GM12878 (cell line): ENCODE measurements around the gene TESK2. TPM values are rescaled to one million over a fixed set of nuclear protein-coding genes. Genes with fewer than 3 reads are reported as not detected.

ENCODE experiments used
- ATAC-seq: fragments of 200-7000 bp; cut with Tn5 transposase; 3 replicates; pipeline ENCODE4 v1.9.1; 2020; ENCODE audit warnings: mild to moderate bottlenecking, moderate library complexity
- BruUV-seq: library from RNA; stranded (reverse); fragments of 400-500 nt; replicated peaks from 2 replicates; lab custom pipeline; 2021; lab: Mats Ljungman, UMichigan
- CTCF ChIA-PET: fragments of 300-600 bp; sonication (Branson Sonifier 250); formaldehyde crosslinking; extraction: SDS; loops from one replicate; lab custom pipeline; 2021; ENCODE audit warnings: inconsistent platforms; lab: Yijun Ruan, JAX
- POLR2A ChIA-PET: fragments of 350-600 bp; formaldehyde crosslinking; extraction: SDS; loops from one replicate; lab custom pipeline; 2021; ENCODE audit warnings: inconsistent platforms; lab: Charles Lee
- RAD21 ChIA-PET: fragments of 300-600 bp; sonication (Branson Sonifier 250); formaldehyde crosslinking; loops from one replicate; lab custom pipeline; 2023; ENCODE audit warnings: antibody characterized with exemption; ENCODE audit not compliant: unreplicated experiment; lab: Charles Lee
- SMC1A ChIA-PET: fragments of 300-600 bp; sonication (Branson Sonifier 250); formaldehyde crosslinking; loops from one replicate; lab custom pipeline; 2023; ENCODE audit not compliant: unreplicated experiment, uncharacterized antibody; lab: Charles Lee
- DNase-seq: peaks from one replicate; pipeline ENCODE4 v3.0.0-alpha.2; 2011; ENCODE audit warnings: low read depth, low spot score
- FAIRE-seq: peaks from 3 replicates; lab custom pipeline; 2011; peaks lifted over from hg19 to GRCh38; lab: Jason Lieb, UNC
- H2AFZ ChIP-seq: 2 replicates; pipeline ENCODE4 v1.6.0; 2011; ENCODE audit warnings: low read depth, low read length, control low read depth; ENCODE audit not compliant: control insufficient read depth
- H3K27ac ChIP-seq: 2 replicates; pipeline ENCODE4 v1.5.1; 2011; ENCODE audit warnings: control low read depth; ENCODE audit not compliant: control insufficient read depth, insufficient read depth
- H3K27me3 ChIP-seq, 2 experiments: replicated peaks in 1 of 2; 2 replicates each; pipeline versions ENCODE4 v1.6.0 to v1.6.1; 2011; ENCODE audit warnings: low read length in 1 of 2; ENCODE audit not compliant: control insufficient read depth in 2 of 2, insufficient read depth in 2 of 2
- H3K36me3 ChIP-seq, 2 experiments: 2 replicates each; pipeline ENCODE4 v1.5.1; 2011; ENCODE audit warnings: low read length in 1 of 2; ENCODE audit not compliant: control insufficient read depth in 2 of 2, insufficient read depth in 2 of 2
- H3K4me1 ChIP-seq: 2 replicates; pipeline ENCODE4 v1.6.1; 2011; ENCODE audit warnings: mild to moderate bottlenecking, low read length, moderate library complexity, mixed read lengths; ENCODE audit not compliant: control insufficient read depth, insufficient read depth
- H3K4me2 ChIP-seq: 2 replicates; pipeline ENCODE4 v1.6.0; 2011; ENCODE audit warnings: control low read depth; ENCODE audit not compliant: control insufficient read depth, insufficient read depth
- H3K4me3 ChIP-seq: fragments of 200-600 bp; sonication (generic); 2 replicates; pipeline ENCODE4 v1.5.1; 2016
- H3K79me2 ChIP-seq: 2 replicates; pipeline ENCODE4 v1.6.0; 2011; ENCODE audit warnings: low read length; ENCODE audit not compliant: control insufficient read depth, insufficient read depth
- H3K9ac ChIP-seq: 2 replicates; pipeline ENCODE4 v1.8.0; 2011; ENCODE audit warnings: low read length, control low read depth, mixed read lengths; ENCODE audit not compliant: control insufficient read depth, insufficient read depth
- H3K9me3 ChIP-seq: replicated peaks from 3 replicates; pipeline ENCODE4 v1.5.1; 2011; ENCODE audit warnings: mild to moderate bottlenecking, low read length; ENCODE audit not compliant: control insufficient read depth, insufficient read depth
- H4K20me1 ChIP-seq: 2 replicates; pipeline ENCODE4 v1.6.0; 2011; ENCODE audit not compliant: control insufficient read depth, insufficient read depth
- BCL11A ChIP-seq: IDR thresholded peaks from 2 replicates; pipeline ENCODE4 v1.6.1; 2011; ENCODE audit warnings: low read depth, low read length
- BMI1 ChIP-seq: fragments of 450-650 bp; IDR thresholded peaks from 2 replicates; pipeline ENCODE4 v1.6.1; 2016; ENCODE audit warnings: mild to moderate bottlenecking, moderate library complexity, borderline replicate concordance
- BRCA1 ChIP-seq: IDR thresholded peaks from 2 replicates; pipeline ENCODE4 v1.6.1; 2011; ENCODE audit warnings: low read depth, low read length, improper control_type of control experiment
- JUND ChIP-seq: IDR thresholded peaks from 2 replicates; pipeline ENCODE4 v1.6.1; 2012; ENCODE audit warnings: low read depth, mild to moderate bottlenecking, low read length, improper control_type of control experiment, moderate library complexity
- KLF5 ChIP-seq: fragments of 450-650 bp; IDR thresholded peaks from 2 replicates; pipeline ENCODE4 v1.6.1; 2014; ENCODE audit warnings: mild to moderate bottlenecking; ENCODE audit not compliant: partially characterized antibody
- POLR2AphosphoS2 ChIP-seq: IDR thresholded peaks from 2 replicates; pipeline ENCODE4 v1.6.1; 2011; ENCODE audit warnings: low read depth, mild to moderate bottlenecking, low read length, improper control_type of control experiment, moderate library complexity
- RUNX3 ChIP-seq: IDR thresholded peaks from 2 replicates; pipeline ENCODE4 v1.6.1; 2012; ENCODE audit warnings: low read length, inconsistent platforms
- SPI1 ChIP-seq: IDR thresholded peaks from 2 replicates; pipeline ENCODE4 v1.6.1; 2011; ENCODE audit warnings: low read depth, mild to moderate bottlenecking, low read length, moderate library complexity, borderline replicate concordance; ENCODE audit not compliant: insufficient read depth
- ZNF207 ChIP-seq: fragments of 450-650 bp; IDR thresholded peaks from 2 replicates; pipeline ENCODE4 v1.6.1; 2014; ENCODE audit warnings: antibody characterized with exemption, mild to moderate bottlenecking, borderline replicate concordance
- WGBS: methylation state at CpG from one replicate; pipeline ENCODE4 v1.1.6; 2016; ENCODE audit warnings: low lambda C conversion rate; ENCODE audit not compliant: insufficient replicate concordance, insufficient coverage; ENCODE audit errors: missing lambda C conversion rate; 5-methylcytosine and 5-hydroxymethylcytosine counted together
- in situ Hi-C: fragments of 300-500 bp; cut with MboI; formaldehyde crosslinking; loops from 9 replicates; pipeline ENCODE4 v1.14.3; 2018; ENCODE audit warnings: mixed read lengths
- intact Hi-C: fragments of 100-400 bp; cut with micrococcal nuclease; formaldehyde crosslinking; loops from one replicate; pipeline ENCODE4 v1.14.2; 2022; ENCODE audit not compliant: unreplicated experiment
- polyA plus RNA-seq, 11 experiments: library from polyadenylated mRNA; depleted of rRNA in 4 of 11; unstranded in 6 of 11; stranded (reverse) in 5 of 11; fragments of >200 nt; fragmentation: Nextera tagmentation in 4 of 11; fragmentation: Illumina TruSeq in 1 of 11; extraction: Ambion mirVana in 4 of 11; extraction: Trizol in 1 of 11; gene quantifications; 1 replicate in 1 of 11; 2 replicates in 10 of 11; pipeline versions ENCODE4 v1.2.1 to v1.2.3, GENCODE V29; 2011 to 2016; ENCODE audit warnings: inconsistent platforms in 2 of 11, missing spikeins in 2 of 11, low read depth in 1 of 11
- total RNA-seq, 4 experiments: library from RNA; depleted of rRNA in 3 of 4; stranded (reverse); fragments of >200 nt in 3 of 4; fragmentation: Illumina TruSeq in 1 of 4; extraction: Trizol in 1 of 4; gene quantifications; 2 replicates each; pipeline versions ENCODE4 v1.2.1 to v1.2.3, GENCODE V29; 2013 to 2021
- TF ChIP-seq, protein P1 (sequence below): fragments of 450-650 bp; IDR thresholded peaks from 2 replicates; pipeline ENCODE4 v1.6.1; 2017; ENCODE audit warnings: mild to moderate bottlenecking, moderate library complexity
- TF ChIP-seq, protein P2 (sequence below): fragments of 450-650 bp; IDR thresholded peaks from 2 replicates; pipeline ENCODE4 v1.6.1; 2016; ENCODE audit warnings: mild to moderate bottlenecking, moderate library complexity, borderline replicate concordance
- TF ChIP-seq, protein P3 (sequence below): IDR thresholded peaks from 2 replicates; pipeline ENCODE4 v1.6.1; 2012; ENCODE audit warnings: low read depth, low read length, improper control_type of control experiment

Gene TESK2
- total and polyA plus RNA-seq, 10 of the 15 experiments (the other 5 are each of a cell fraction or from before 2014, with no cell fraction given) = 2.2 to 10.0 (median 5.7) TPM

DNA sequence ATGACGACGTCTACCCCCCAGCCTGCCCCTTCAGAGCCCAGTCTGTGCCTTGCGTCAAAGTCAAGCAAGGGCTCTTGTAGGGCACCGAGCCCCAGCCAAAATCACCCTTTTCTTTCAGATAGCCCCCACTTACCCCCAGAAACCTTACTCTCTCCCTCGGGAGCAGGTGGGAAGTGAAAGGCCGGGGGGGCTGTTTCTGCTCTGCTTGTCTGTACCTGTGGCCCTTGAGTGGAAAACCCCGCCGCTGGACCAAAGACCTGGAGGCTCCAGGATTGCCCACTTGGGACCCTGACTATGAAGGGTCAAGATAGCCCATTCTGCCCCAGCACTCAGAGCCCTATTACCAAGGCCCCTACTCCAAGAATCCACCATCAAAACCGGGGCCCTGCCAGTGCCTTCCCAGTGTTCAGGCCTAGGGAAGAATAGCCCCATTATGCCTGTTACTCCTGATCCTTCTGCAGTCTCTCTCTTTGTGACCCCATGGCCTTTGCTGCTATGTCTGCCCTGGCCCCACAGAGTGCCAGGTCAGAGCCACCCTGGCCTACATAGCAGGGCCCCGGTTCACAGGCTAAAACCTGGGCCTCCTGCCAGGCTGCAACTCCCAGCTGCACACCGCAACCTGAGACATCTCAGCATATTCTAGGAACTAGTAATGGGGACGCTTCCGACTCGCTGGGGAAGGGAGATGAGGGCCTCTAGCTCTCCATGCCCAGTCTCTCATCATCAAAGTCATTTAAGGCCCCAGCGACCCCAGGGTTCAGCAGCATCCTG, 186.5 kb downstream of the TESK2 start:
- ChIA-PET CTCF (interaction anchor here (0.8 to 10.7 kb wide), 13 partner anchors 10 to 575 kb away, joined by 3 to 167 read pairs (median 5); partner anchors contain the start of genes HECTD3, MUTYH, TESK2 and TOE1), RAD21 (interaction anchor here (0.8 to 10.1 kb wide), 13 partner anchors 20 to 575 kb away, joined by 3 to 313 read pairs (median 6); partner anchors contain the start of genes CCDC163, HECTD3, HPDL and MMACHC), SMC1A (interaction anchor here (0.6 to 7.3 kb wide), 11 partner anchors 10 to 485 kb away, joined by 3 to 88 read pairs (median 3); partner anchors contain the start of genes CCDC163, HPDL, MMACHC and MUTYH), POLR2A (interaction anchor here (0.5 to 6.4 kb wide), 12 partner anchors 21 to 871 kb away, joined by 3 to 98 read pairs (median 4); partner anchors contain the start of genes BTBD19, MUTYH and TOE1)
- H3K27me3 ChIP-seq = no peaks in the 10 kb centered on the region
- intact Hi-C loops = loop anchor here (1.0 to 5.0 kb wide), 5 partner anchors 22 to 577 kb away; partner anchors contain the start of genes HPDL, MUTYH and TOE1
- WGBS = under 1% methylated on average over 13 of the region's 15 CpGs
- peaks cover 7% of the 10 kb centered on the region for H3K79me2 ChIP-seq
- H3K4me1 ChIP-seq = peaks cover 18% of the 10 kb centered on the region
- no peaks in the 10 kb centered on the region for H3K36me3 ChIP-seq
- no peaks in the 10 kb centered on the region for H3K9me3 ChIP-seq
- ATAC-seq (peak; percentile 31), FAIRE-seq (no peak), DNase-seq (no peak)
- BruUV-seq = no TSS peak
- H4K20me1 ChIP-seq = no peaks in the 10 kb centered on the region
- in situ Hi-C loops = loop anchor here (5.0 kb wide), 3 partner anchors 292 to 587 kb away; partner anchors contain the start of genes HECTD3 and UROD
- H3K27ac ChIP-seq = peak overlapping the region; percentile 95
- H2AFZ ChIP-seq = peak overlapping the region; percentile 95
- H3K4me2 ChIP-seq = peak overlapping the region; percentile 87
- H3K4me3 ChIP-seq = peak overlapping the region; percentile 90
- H3K9ac ChIP-seq = peak overlapping the region; percentile 91
- TF ChIP-seq, protein P1, sequence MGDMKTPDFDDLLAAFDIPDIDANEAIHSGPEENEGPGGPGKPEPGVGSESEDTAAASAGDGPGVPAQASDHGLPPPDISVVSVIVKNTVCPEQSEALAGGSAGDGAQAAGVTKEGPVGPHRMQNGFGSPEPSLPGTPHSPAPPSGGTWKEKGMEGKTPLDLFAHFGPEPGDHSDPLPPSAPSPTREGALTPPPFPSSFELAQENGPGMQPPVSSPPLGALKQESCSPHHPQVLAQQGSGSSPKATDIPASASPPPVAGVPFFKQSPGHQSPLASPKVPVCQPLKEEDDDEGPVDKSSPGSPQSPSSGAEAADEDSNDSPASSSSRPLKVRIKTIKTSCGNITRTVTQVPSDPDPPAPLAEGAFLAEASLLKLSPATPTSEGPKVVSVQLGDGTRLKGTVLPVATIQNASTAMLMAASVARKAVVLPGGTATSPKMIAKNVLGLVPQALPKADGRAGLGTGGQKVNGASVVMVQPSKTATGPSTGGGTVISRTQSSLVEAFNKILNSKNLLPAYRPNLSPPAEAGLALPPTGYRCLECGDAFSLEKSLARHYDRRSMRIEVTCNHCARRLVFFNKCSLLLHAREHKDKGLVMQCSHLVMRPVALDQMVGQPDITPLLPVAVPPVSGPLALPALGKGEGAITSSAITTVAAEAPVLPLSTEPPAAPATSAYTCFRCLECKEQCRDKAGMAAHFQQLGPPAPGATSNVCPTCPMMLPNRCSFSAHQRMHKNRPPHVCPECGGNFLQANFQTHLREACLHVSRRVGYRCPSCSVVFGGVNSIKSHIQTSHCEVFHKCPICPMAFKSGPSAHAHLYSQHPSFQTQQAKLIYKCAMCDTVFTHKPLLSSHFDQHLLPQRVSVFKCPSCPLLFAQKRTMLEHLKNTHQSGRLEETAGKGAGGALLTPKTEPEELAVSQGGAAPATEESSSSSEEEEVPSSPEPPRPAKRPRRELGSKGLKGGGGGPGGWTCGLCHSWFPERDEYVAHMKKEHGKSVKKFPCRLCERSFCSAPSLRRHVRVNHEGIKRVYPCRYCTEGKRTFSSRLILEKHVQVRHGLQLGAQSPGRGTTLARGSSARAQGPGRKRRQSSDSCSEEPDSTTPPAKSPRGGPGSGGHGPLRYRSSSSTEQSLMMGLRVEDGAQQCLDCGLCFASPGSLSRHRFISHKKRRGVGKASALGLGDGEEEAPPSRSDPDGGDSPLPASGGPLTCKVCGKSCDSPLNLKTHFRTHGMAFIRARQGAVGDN = peak; percentile 67
- TF ChIP-seq BCL11A (no peak), ZNF207 (0 out of 2 replicates have a peak, but pooled peaks have one; percentile 8), BMI1 (no peak), BRCA1 (no peak), POLR2AphosphoS2 (no peak), KLF5 (no peak), RUNX3 (peak; percentile 14; the same call in 1 of the 2 replicates), SPI1 (peak; percentile 8; the same call in 1 of the 2 replicates), JUND (no peak)
- TF ChIP-seq, protein P2, sequence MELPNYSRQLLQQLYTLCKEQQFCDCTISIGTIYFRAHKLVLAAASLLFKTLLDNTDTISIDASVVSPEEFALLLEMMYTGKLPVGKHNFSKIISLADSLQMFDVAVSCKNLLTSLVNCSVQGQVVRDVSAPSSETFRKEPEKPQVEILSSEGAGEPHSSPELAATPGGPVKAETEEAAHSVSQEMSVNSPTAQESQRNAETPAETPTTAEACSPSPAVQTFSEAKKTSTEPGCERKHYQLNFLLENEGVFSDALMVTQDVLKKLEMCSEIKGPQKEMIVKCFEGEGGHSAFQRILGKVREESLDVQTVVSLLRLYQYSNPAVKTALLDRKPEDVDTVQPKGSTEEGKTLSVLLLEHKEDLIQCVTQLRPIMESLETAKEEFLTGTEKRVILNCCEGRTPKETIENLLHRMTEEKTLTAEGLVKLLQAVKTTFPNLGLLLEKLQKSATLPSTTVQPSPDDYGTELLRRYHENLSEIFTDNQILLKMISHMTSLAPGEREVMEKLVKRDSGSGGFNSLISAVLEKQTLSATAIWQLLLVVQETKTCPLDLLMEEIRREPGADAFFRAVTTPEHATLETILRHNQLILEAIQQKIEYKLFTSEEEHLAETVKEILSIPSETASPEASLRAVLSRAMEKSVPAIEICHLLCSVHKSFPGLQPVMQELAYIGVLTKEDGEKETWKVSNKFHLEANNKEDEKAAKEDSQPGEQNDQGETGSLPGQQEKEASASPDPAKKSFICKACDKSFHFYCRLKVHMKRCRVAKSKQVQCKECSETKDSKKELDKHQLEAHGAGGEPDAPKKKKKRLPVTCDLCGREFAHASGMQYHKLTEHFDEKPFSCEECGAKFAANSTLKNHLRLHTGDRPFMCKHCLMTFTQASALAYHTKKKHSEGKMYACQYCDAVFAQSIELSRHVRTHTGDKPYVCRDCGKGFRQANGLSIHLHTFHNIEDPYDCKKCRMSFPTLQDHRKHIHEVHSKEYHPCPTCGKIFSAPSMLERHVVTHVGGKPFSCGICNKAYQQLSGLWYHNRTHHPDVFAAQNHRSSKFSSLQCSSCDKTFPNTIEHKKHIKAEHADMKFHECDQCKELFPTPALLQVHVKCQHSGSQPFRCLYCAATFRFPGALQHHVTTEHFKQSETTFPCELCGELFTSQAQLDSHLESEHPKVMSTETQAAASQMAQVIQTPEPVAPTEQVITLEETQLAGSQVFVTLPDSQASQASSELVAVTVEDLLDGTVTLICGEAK = no peak
- TF ChIP-seq, protein P3, sequence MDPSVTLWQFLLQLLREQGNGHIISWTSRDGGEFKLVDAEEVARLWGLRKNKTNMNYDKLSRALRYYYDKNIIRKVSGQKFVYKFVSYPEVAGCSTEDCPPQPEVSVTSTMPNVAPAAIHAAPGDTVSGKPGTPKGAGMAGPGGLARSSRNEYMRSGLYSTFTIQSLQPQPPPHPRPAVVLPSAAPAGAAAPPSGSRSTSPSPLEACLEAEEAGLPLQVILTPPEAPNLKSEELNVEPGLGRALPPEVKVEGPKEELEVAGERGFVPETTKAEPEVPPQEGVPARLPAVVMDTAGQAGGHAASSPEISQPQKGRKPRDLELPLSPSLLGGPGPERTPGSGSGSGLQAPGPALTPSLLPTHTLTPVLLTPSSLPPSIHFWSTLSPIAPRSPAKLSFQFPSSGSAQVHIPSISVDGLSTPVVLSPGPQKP = no peak
